Fibroblast of lung (primary cell): ENCODE measurements around the gene ZNF584.

ENCODE experiments used
- EZH2 ChIP-seq: IDR thresholded peaks from 2 replicates; pipeline ENCODE4 v1.5.1; 2012; ENCODE audit warnings: low read length, control low read depth, mild to moderate bottlenecking; ENCODE audit errors: missing control alignments
- TF ChIP-seq, protein P1 (sequence below), 2 donors: IDR thresholded peaks in 1 of 2; conservative IDR thresholded peaks in 1 of 2; 1 replicate in 1 of 2; 2 replicates in 1 of 2; pipeline ENCODE4 v1.5.1; 2011 to 2012; ENCODE audit warnings: low read length in 2 of 2, control low read depth in 1 of 2, inconsistent platforms in 1 of 2, low read depth in 1 of 2, mild to moderate bottlenecking in 1 of 2

DNA sequence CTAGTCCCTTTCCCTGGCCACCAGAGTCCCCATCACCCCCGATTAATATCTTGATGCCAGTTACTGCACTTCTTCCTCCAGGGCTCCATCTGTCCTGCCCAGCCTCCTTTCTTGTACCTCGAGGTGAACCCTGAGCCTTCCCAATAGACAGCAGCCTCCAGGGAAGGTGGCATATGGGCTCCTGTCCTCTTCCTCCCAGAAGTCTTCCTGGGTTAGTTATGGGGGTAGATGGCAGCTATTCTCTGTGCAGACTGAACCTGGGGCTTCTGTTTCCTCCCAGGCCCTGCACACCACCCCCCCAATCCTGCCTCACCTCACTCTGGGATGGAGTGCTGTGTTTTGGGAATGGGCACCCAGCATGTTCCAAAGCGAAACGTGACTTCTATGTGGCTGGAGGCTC, 10.4 kb upstream of the ZNF584 start:
- TF ChIP-seq EZH2 = no peak
- TF ChIP-seq, protein P1, sequence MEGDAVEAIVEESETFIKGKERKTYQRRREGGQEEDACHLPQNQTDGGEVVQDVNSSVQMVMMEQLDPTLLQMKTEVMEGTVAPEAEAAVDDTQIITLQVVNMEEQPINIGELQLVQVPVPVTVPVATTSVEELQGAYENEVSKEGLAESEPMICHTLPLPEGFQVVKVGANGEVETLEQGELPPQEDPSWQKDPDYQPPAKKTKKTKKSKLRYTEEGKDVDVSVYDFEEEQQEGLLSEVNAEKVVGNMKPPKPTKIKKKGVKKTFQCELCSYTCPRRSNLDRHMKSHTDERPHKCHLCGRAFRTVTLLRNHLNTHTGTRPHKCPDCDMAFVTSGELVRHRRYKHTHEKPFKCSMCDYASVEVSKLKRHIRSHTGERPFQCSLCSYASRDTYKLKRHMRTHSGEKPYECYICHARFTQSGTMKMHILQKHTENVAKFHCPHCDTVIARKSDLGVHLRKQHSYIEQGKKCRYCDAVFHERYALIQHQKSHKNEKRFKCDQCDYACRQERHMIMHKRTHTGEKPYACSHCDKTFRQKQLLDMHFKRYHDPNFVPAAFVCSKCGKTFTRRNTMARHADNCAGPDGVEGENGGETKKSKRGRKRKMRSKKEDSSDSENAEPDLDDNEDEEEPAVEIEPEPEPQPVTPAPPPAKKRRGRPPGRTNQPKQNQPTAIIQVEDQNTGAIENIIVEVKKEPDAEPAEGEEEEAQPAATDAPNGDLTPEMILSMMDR (conservative IDR thresholded peaks at IDR 0.05 in 1 of 2, IDR thresholded peaks at IDR 0.05 in 1 of 2; ENCODE audit: low read depth in 1 of 2, low read length in 2 of 2) = no peak
